DND-41 (cell line): ENCODE data around the gene EDIL3.

Source experiments
- EZH2 ChIP-seq: IDR thresholded peaks from 3 replicates; pipeline ENCODE4 v1.6.1; 2012; ENCODE audit warnings: borderline replicate concordance, low read depth, mild to moderate bottlenecking, moderate library complexity, low read length, inconsistent platforms; ENCODE audit not compliant: severe bottlenecking
- TF ChIP-seq, protein P1 (sequence below): IDR thresholded peaks from 2 replicates; pipeline ENCODE4 v1.5.1; 2012; ENCODE audit warnings: borderline replicate concordance, low read length, moderate library complexity, mild to moderate bottlenecking; ENCODE audit not compliant: poor library complexity, severe bottlenecking; ENCODE audit errors: extremely low read depth

DNA sequence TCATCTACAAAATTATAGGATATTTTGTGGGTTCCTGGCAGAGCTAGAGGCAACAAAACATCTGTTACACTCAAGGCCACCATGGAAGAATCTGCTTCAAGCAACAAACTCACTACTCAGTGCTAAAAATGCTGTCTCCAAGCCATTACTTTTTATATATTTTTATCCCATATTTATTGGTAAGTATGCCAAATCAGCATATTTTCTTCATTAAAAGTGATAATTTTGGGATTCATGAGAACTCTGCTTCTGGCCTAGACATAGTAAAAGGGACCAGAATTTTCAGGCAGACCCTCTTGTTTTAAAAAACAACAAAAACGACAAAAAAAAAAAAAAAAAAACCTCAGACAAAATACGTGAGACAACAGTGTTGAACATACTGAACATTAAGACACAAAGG lies 236.0 kb downstream of the EDIL3 start:
- TF ChIP-seq, protein P1, sequence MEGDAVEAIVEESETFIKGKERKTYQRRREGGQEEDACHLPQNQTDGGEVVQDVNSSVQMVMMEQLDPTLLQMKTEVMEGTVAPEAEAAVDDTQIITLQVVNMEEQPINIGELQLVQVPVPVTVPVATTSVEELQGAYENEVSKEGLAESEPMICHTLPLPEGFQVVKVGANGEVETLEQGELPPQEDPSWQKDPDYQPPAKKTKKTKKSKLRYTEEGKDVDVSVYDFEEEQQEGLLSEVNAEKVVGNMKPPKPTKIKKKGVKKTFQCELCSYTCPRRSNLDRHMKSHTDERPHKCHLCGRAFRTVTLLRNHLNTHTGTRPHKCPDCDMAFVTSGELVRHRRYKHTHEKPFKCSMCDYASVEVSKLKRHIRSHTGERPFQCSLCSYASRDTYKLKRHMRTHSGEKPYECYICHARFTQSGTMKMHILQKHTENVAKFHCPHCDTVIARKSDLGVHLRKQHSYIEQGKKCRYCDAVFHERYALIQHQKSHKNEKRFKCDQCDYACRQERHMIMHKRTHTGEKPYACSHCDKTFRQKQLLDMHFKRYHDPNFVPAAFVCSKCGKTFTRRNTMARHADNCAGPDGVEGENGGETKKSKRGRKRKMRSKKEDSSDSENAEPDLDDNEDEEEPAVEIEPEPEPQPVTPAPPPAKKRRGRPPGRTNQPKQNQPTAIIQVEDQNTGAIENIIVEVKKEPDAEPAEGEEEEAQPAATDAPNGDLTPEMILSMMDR = no peak
- TF ChIP-seq EZH2 = no peak
